Liver (tissue), 3 donors: ENCODE data around the gene C1QTNF4.

ENCODE experiments used
- EGR1 ChIP-seq, 2 donors: IDR thresholded peaks; 2 replicates each; pipeline ENCODE4 v1.6.1; 2016 to 2018; ENCODE audit warnings: antibody characterized with exemption in 2 of 2, low read depth in 2 of 2
- FOXA2 ChIP-seq: IDR thresholded peaks from 2 replicates; pipeline ENCODE4 v1.6.1; 2016; ENCODE audit warnings: antibody characterized with exemption
- JUND ChIP-seq, 2 donors: IDR thresholded peaks; 2 replicates each; pipeline ENCODE4 v1.6.1; 2016; ENCODE audit warnings: antibody characterized with exemption in 2 of 2
- NR2F2 ChIP-seq: IDR thresholded peaks from 2 replicates; pipeline ENCODE4 v1.6.1; 2016; ENCODE audit warnings: antibody characterized with exemption
- RAD21 ChIP-seq, 2 donors: IDR thresholded peaks; 2 replicates each; pipeline ENCODE4 v1.6.1; 2016; ENCODE audit warnings: antibody characterized with exemption in 2 of 2, mild to moderate bottlenecking in 2 of 2
- SP1 ChIP-seq: IDR thresholded peaks from 2 replicates; pipeline ENCODE4 v1.6.1; 2018; ENCODE audit warnings: antibody characterized with exemption, mild to moderate bottlenecking
- TAF1 ChIP-seq: conservative IDR thresholded peaks from 2 replicates; pipeline ENCODE4 v1.6.1; 2016; ENCODE audit warnings: antibody characterized with exemption, mild to moderate bottlenecking
- YY1 ChIP-seq: IDR thresholded peaks from 2 replicates; pipeline ENCODE4 v1.6.1; 2016; ENCODE audit warnings: antibody characterized with exemption, mild to moderate bottlenecking
- TF ChIP-seq, protein P1 (sequence below): fragments of 150-350 bp; IDR thresholded peaks from 2 replicates; pipeline ENCODE4 v1.5.1; 2017; ENCODE audit warnings: improper control_type of control experiment, low read depth, low read length; ENCODE audit not compliant: missing input control
- TF ChIP-seq, protein P2 (sequence below): IDR thresholded peaks from 2 replicates; pipeline ENCODE4 v1.6.1; 2016; ENCODE audit warnings: antibody characterized with exemption
- TF ChIP-seq, protein P3 (sequence below): IDR thresholded peaks from 2 replicates; pipeline ENCODE4 v1.6.1; 2016; ENCODE audit warnings: antibody characterized with exemption
- TF ChIP-seq, protein P4 (sequence below): IDR thresholded peaks from 2 replicates; pipeline ENCODE4 v1.6.1; 2016; ENCODE audit warnings: antibody characterized with exemption, mild to moderate bottlenecking
- donor health status: healthy.
- donor health status: healthy.

DNA sequence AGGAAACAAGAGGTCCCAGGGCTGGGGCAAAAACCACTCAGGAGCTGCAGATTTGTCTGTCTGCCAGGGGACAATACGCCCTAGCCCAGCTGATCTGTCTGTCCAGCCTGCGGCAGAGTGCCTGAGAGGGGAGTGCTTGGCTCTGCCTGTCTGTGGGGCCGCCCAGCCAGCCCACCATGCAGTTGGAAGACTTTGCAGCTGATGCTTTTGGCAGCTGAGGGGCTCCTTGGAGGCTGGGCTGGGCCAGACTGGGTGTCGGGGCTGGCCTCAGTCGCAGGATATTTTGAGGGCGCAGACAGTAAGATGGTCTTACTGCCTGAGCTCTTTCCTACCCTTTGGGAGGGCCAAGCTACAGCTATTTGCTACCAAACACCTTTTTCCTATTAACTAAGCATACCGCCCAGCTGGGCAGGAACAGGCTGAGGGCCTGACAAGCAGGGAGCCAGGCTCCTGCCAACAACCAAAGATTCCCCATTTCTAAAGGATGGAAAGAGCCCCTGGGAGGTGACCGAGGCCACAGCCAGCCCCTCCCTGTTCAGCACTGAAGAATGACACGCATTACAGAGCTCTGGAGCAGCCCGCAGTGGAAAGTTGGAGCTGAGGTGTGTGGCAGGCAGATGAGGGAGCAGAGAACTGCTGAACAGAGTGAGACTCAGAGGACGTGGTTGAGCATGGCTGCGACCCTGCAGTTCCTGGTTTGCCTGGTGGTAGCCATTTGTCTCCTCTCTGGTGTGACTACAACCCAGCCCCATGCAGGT is 7.9 kb downstream of the C1QTNF4 start, which contains the start of gene FAM180B:
- TF ChIP-seq, protein P1, sequence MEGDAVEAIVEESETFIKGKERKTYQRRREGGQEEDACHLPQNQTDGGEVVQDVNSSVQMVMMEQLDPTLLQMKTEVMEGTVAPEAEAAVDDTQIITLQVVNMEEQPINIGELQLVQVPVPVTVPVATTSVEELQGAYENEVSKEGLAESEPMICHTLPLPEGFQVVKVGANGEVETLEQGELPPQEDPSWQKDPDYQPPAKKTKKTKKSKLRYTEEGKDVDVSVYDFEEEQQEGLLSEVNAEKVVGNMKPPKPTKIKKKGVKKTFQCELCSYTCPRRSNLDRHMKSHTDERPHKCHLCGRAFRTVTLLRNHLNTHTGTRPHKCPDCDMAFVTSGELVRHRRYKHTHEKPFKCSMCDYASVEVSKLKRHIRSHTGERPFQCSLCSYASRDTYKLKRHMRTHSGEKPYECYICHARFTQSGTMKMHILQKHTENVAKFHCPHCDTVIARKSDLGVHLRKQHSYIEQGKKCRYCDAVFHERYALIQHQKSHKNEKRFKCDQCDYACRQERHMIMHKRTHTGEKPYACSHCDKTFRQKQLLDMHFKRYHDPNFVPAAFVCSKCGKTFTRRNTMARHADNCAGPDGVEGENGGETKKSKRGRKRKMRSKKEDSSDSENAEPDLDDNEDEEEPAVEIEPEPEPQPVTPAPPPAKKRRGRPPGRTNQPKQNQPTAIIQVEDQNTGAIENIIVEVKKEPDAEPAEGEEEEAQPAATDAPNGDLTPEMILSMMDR, result no peak
- TF ChIP-seq FOXA2, result no peak
- TF ChIP-seq, protein P2, sequence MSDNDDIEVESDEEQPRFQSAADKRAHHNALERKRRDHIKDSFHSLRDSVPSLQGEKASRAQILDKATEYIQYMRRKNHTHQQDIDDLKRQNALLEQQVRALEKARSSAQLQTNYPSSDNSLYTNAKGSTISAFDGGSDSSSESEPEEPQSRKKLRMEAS, result no peak
- no peak for TF ChIP-seq YY1
- no peak for TF ChIP-seq JUND (IDR thresholded peaks at IDR 0.05)
- TF ChIP-seq, protein P3, sequence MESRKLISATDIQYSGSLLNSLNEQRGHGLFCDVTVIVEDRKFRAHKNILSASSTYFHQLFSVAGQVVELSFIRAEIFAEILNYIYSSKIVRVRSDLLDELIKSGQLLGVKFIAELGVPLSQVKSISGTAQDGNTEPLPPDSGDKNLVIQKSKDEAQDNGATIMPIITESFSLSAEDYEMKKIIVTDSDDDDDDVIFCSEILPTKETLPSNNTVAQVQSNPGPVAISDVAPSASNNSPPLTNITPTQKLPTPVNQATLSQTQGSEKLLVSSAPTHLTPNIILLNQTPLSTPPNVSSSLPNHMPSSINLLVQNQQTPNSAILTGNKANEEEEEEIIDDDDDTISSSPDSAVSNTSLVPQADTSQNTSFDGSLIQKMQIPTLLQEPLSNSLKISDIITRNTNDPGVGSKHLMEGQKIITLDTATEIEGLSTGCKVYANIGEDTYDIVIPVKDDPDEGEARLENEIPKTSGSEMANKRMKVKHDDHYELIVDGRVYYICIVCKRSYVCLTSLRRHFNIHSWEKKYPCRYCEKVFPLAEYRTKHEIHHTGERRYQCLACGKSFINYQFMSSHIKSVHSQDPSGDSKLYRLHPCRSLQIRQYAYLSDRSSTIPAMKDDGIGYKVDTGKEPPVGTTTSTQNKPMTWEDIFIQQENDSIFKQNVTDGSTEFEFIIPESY, result no peak
- no peak for TF ChIP-seq TAF1
- no peak for TF ChIP-seq RAD21 (IDR thresholded peaks at IDR 0.05)
- TF ChIP-seq SP1, result no peak
- TF ChIP-seq, protein P4, sequence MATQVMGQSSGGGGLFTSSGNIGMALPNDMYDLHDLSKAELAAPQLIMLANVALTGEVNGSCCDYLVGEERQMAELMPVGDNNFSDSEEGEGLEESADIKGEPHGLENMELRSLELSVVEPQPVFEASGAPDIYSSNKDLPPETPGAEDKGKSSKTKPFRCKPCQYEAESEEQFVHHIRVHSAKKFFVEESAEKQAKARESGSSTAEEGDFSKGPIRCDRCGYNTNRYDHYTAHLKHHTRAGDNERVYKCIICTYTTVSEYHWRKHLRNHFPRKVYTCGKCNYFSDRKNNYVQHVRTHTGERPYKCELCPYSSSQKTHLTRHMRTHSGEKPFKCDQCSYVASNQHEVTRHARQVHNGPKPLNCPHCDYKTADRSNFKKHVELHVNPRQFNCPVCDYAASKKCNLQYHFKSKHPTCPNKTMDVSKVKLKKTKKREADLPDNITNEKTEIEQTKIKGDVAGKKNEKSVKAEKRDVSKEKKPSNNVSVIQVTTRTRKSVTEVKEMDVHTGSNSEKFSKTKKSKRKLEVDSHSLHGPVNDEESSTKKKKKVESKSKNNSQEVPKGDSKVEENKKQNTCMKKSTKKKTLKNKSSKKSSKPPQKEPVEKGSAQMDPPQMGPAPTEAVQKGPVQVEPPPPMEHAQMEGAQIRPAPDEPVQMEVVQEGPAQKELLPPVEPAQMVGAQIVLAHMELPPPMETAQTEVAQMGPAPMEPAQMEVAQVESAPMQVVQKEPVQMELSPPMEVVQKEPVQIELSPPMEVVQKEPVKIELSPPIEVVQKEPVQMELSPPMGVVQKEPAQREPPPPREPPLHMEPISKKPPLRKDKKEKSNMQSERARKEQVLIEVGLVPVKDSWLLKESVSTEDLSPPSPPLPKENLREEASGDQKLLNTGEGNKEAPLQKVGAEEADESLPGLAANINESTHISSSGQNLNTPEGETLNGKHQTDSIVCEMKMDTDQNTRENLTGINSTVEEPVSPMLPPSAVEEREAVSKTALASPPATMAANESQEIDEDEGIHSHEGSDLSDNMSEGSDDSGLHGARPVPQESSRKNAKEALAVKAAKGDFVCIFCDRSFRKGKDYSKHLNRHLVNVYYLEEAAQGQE, result no peak
- no peak for TF ChIP-seq EGR1 (IDR thresholded peaks at IDR 0.05; ENCODE audit: low read depth in 2 of 2)
- no peak for TF ChIP-seq NR2F2
